Neuronal stem cell (in vitro differentiated cells): ENCODE data around the gene ABI3BP.
"Not testable (repeated sequence)": the region's sequence is repeated elsewhere in the genome, so short reads cannot be mapped to it uniquely, and the experiment has no call there.

Source experiments
- DNase-seq: peaks from one replicate; pipeline ENCODE4 v3.0.0-alpha.2; 2013; ENCODE audit warnings: low spot score
- H2AFZ ChIP-seq: one replicate; pipeline ENCODE4 v1.6.1; 2013; ENCODE audit warnings: mild to moderate bottlenecking, low read length, inconsistent platforms
- H2AK5ac ChIP-seq: 2 replicates; pipeline ENCODE4 v1.6.1; 2013; ENCODE audit warnings: low read depth, mild to moderate bottlenecking, inconsistent platforms, low read length, moderate library complexity, mixed read lengths
- H2BK120ac ChIP-seq: 2 replicates; pipeline ENCODE4 v1.6.1; 2013; ENCODE audit warnings: low read depth, mild to moderate bottlenecking, inconsistent platforms, low read length, moderate library complexity, mixed read lengths
- H2BK12ac ChIP-seq: one replicate; pipeline ENCODE4 v1.6.1; 2013; ENCODE audit warnings: low read length, inconsistent platforms
- H2BK15ac ChIP-seq: 2 replicates; pipeline ENCODE4 v1.6.1; 2013; ENCODE audit warnings: mild to moderate bottlenecking, low read length, inconsistent platforms, mixed read lengths
- H2BK5ac ChIP-seq: one replicate; pipeline ENCODE4 v1.6.1; 2013; ENCODE audit warnings: inconsistent platforms, mild to moderate bottlenecking, low read length, moderate library complexity
- H3K14ac ChIP-seq: one replicate; pipeline ENCODE4 v1.6.1; 2013; ENCODE audit warnings: low read length, inconsistent platforms
- H3K18ac ChIP-seq: 2 replicates; pipeline ENCODE4 v1.6.1; 2013; ENCODE audit warnings: low read length, inconsistent platforms
- H3K23ac ChIP-seq: 2 replicates; pipeline ENCODE4 v1.6.1; 2013; ENCODE audit warnings: low read depth, mild to moderate bottlenecking, mixed read lengths, low read length, inconsistent platforms; ENCODE audit not compliant: poor library complexity
- H3K27ac ChIP-seq: replicated peaks from 3 replicates; pipeline ENCODE4 v1.5.1; 2013; ENCODE audit warnings: low read length, inconsistent platforms
- H3K27me3 ChIP-seq, 3 experiments: 2 replicates each; pipeline ENCODE4 v1.6.1; 2013; ENCODE audit warnings: low read length in 3 of 3, mild to moderate bottlenecking in 2 of 3, inconsistent platforms in 1 of 3, low read depth in 1 of 3, mixed read lengths in 1 of 3, moderate library complexity in 1 of 3; ENCODE audit not compliant: control insufficient read depth in 3 of 3, insufficient read depth in 3 of 3
- H3K36me3 ChIP-seq, 2 donors: replicated peaks in 1 of 2; 2 replicates each; pipeline ENCODE4 v1.6.1; 2013; ENCODE audit warnings: low read length in 2 of 2; ENCODE audit not compliant: control insufficient read depth in 2 of 2, insufficient read depth in 2 of 2
- H3K4ac ChIP-seq: 2 replicates; pipeline ENCODE4 v1.6.1; 2013; ENCODE audit warnings: inconsistent platforms, mild to moderate bottlenecking, low read length, moderate library complexity
- H3K4me1 ChIP-seq, 2 donors: 1 replicate in 1 of 2; 2 replicates in 1 of 2; pipeline ENCODE4 v1.6.1; 2013; ENCODE audit warnings: low read length in 2 of 2, low read depth in 1 of 2; ENCODE audit not compliant: control insufficient read depth in 2 of 2, insufficient read depth in 1 of 2
- H3K4me2 ChIP-seq: one replicate; pipeline ENCODE4 v1.6.1; 2013; ENCODE audit warnings: mild to moderate bottlenecking, low read length, inconsistent platforms; ENCODE audit not compliant: insufficient read depth, poor library complexity, severe bottlenecking
- H3K4me3 ChIP-seq, 2 donors: 2 replicates each; pipeline ENCODE4 v1.5.1; 2013; ENCODE audit warnings: low read length in 2 of 2, mild to moderate bottlenecking in 2 of 2, inconsistent platforms in 1 of 2, moderate library complexity in 1 of 2
- H3K79me1 ChIP-seq: one replicate; pipeline ENCODE4 v1.6.1; 2013; ENCODE audit warnings: low read depth, mild to moderate bottlenecking, inconsistent platforms, low read length, moderate library complexity
- H3K9ac ChIP-seq: one replicate; pipeline ENCODE4 v1.6.1; 2013; ENCODE audit warnings: mild to moderate bottlenecking, low read depth, low read length, inconsistent platforms; ENCODE audit not compliant: poor library complexity
- H3K9me3 ChIP-seq, 2 donors: replicated peaks in 1 of 2; 2 replicates each; pipeline versions ENCODE3 to v1.6.1; 2013; ENCODE audit warnings: low read length in 2 of 2, mild to moderate bottlenecking in 2 of 2, inconsistent platforms in 1 of 2, low read depth in 1 of 2, mixed read lengths in 1 of 2, moderate library complexity in 1 of 2; ENCODE audit not compliant: control insufficient read depth in 2 of 2, insufficient read depth in 1 of 2
- H4K8ac ChIP-seq: one replicate; pipeline ENCODE4 v1.6.1; 2013; ENCODE audit warnings: low read depth, mild to moderate bottlenecking, inconsistent platforms, low read length, moderate library complexity
- H4K91ac ChIP-seq: one replicate; pipeline ENCODE4 v1.6.1; 2013; ENCODE audit warnings: low read length, low read depth, mild to moderate bottlenecking, inconsistent platforms; ENCODE audit not compliant: poor library complexity
- WGBS, 2 donors: extraction: QIAGEN DNeasy Blood & Tissue Kit; methylation state at CpG; one replicate each; pipeline ENCODE4 v1.1.7; 2013; ENCODE audit warnings: missing lambda C conversion rate in 2 of 2, mixed read lengths in 1 of 2; ENCODE audit not compliant: insufficient read length in 2 of 2, insufficient replicate concordance in 1 of 2; ENCODE audit errors: extremely low coverage in 2 of 2; 5-methylcytosine and 5-hydroxymethylcytosine counted together

Gene ABI3BP

GRCh38 chr3:100954199-100954935 is 38.9 kb downstream of the ABI3BP start:
- no peak overlapping the region for H3K4ac ChIP-seq
- no peaks in the 10 kb centered on the region for H3K79me1 ChIP-seq
- H2AFZ ChIP-seq: no peak overlapping the region
- no peak overlapping the region for H3K14ac ChIP-seq
- H2BK12ac ChIP-seq: no peak overlapping the region
- no peak overlapping the region for H3K18ac ChIP-seq
- H3K4me2 ChIP-seq: no peak overlapping the region
- no peak overlapping the region for H2BK120ac ChIP-seq
- no peak for DNase-seq
- no peak overlapping the region for H3K4me3 ChIP-seq
- H3K4me1 ChIP-seq: no peaks in the 10 kb centered on the region
- no peaks in the 10 kb centered on the region for H3K36me3 ChIP-seq
- H3K23ac ChIP-seq: no peak overlapping the region
- H3K27ac ChIP-seq: no peak overlapping the region
- no peak overlapping the region for H2AK5ac ChIP-seq
- no peaks in the 10 kb centered on the region for H3K9me3 ChIP-seq
- H2BK15ac ChIP-seq: no peak overlapping the region
- WGBS, 2 donors: no CpG with 5 or more reads among the region's 3 CpGs
- no peak overlapping the region for H4K91ac ChIP-seq
- no peak overlapping the region for H4K8ac ChIP-seq
- no peak overlapping the region for H2BK5ac ChIP-seq
- no peak overlapping the region for H3K9ac ChIP-seq
- H3K27me3 ChIP-seq: no peaks in the 10 kb centered on the region

GRCh38 chr3:100953103-100953502 is 40.1 kb downstream of the ABI3BP start:
- no peak overlapping the region for H2BK120ac ChIP-seq
- no peak overlapping the region for H3K14ac ChIP-seq
- no peaks in the 10 kb centered on the region for H3K79me1 ChIP-seq
- no peak overlapping the region for H2AK5ac ChIP-seq
- H2BK5ac ChIP-seq: no peak overlapping the region
- no peak overlapping the region for H3K4me2 ChIP-seq
- H4K8ac ChIP-seq: no peak overlapping the region
- no peak overlapping the region for H3K27ac ChIP-seq
- H4K91ac ChIP-seq: no peak overlapping the region
- H2BK12ac ChIP-seq: no peak overlapping the region
- no peak overlapping the region for H3K18ac ChIP-seq
- no peak overlapping the region for H2AFZ ChIP-seq
- no peaks in the 10 kb centered on the region for H3K4me1 ChIP-seq
- no peak overlapping the region for H3K4ac ChIP-seq
- H3K9me3 ChIP-seq: no peaks in the 10 kb centered on the region
- no peak for DNase-seq
- H3K27me3 ChIP-seq: no peaks in the 10 kb centered on the region
- no peak overlapping the region for H3K23ac ChIP-seq
- no peak overlapping the region for H3K4me3 ChIP-seq
- no peak overlapping the region for H3K9ac ChIP-seq
- 50 to 100% methylated on average over 1 of the region's 4 CpGs for WGBS, 2 donors
- H2BK15ac ChIP-seq: no peak overlapping the region
- H3K36me3 ChIP-seq: no peaks in the 10 kb centered on the region

GRCh38 chr3:100947119-100947518 is 46.1 kb downstream of the ABI3BP start:
- Histone ChIP-seq H2BK12ac (no peak overlapping the region), H3K27ac (no peak overlapping the region), H3K79me1 (no peaks in the 10 kb centered on the region), H3K14ac (no peak overlapping the region), H3K4me3 (no peak overlapping the region), H3K36me3 (no peaks in the 10 kb centered on the region), H3K9ac (no peak overlapping the region), H2BK15ac (no peak overlapping the region), H3K23ac (no peak overlapping the region), H3K4me1 (no peaks in the 10 kb centered on the region), H3K27me3 (no peaks in the 10 kb centered on the region), H2BK120ac (no peak overlapping the region), H3K4me2 (no peak overlapping the region), H3K9me3 (no peaks in the 10 kb centered on the region), H3K4ac (no peak overlapping the region), H2BK5ac (no peak overlapping the region), H2AFZ (no peak overlapping the region), H2AK5ac (no peak overlapping the region), H3K18ac (no peak overlapping the region), H4K8ac (no peak overlapping the region), H4K91ac (no peak overlapping the region)
- no peak for DNase-seq
- WGBS, 2 donors: no CpG with 5 or more reads among the region's 3 CpGs

- not testable (repeated sequence) for H3K27ac ChIP-seq, H2BK5ac ChIP-seq, DNase-seq, H2BK12ac ChIP-seq, H3K4ac ChIP-seq, H4K91ac ChIP-seq, H3K23ac ChIP-seq, H2AK5ac ChIP-seq, H3K4me1 ChIP-seq, H3K18ac ChIP-seq, H3K9me3 ChIP-seq, H3K9ac ChIP-seq, H2BK15ac ChIP-seq, H3K4me2 ChIP-seq, H3K27me3 ChIP-seq, H2AFZ ChIP-seq, H4K8ac ChIP-seq, H3K4me3 ChIP-seq, H3K79me1 ChIP-seq, H2BK120ac ChIP-seq, H3K36me3 ChIP-seq, H3K14ac ChIP-seq
- no CpG with 5 or more reads among the region's 2 CpGs for WGBS, 2 donors
Observed at GRCh38 chr3:100946096-100946495, 47.1 kb downstream of the ABI3BP start.
